Loucy (cell line): ENCODE results near the gene PAQR3.

ENCODE experiments used
- CTCF ChIP-seq: fragments of 200-600 bp; sonication (generic); conservative IDR thresholded peaks from 2 replicates; pipeline ENCODE4 v1.5.1; 2014; ENCODE audit warnings: mild to moderate bottlenecking, antibody characterized with exemption, low read length
- EZH2phosphoT487 ChIP-seq: fragments of 200-600 bp; IDR thresholded peaks from 2 replicates; pipeline ENCODE4 v1.6.1; 2018; ENCODE audit warnings: antibody characterized with exemption, mild to moderate bottlenecking, moderate library complexity, borderline replicate concordance

- TF ChIP-seq CTCF = no peak
- TF ChIP-seq EZH2phosphoT487 = no peak
Measured at GRCh38 chr4:78878031-78878430, 61.2 kb downstream of the PAQR3 start.
